ENCODE data around the gene JAG1.

JAG1 gene

GRCh38 chr20:10720565-10720964, 46.8 kb upstream of the JAG1 start:
- TF ChIP-seq POU6F1 (CRISPR knock-in tag; IDR thresholded peaks at IDR 0.05; ENCODE audit: borderline replicate concordance, low read depth) (no peak), OSR1 (CRISPR knock-in tag; IDR thresholded peaks at IDR 0.05) (no peak), ZFP30 (CRISPR knock-in tag; IDR thresholded peaks at IDR 0.05) (no peak), ZC3H10 (CRISPR knock-in tag; IDR thresholded peaks at IDR 0.05) (no peak), RARB (CRISPR knock-in tag; IDR thresholded peaks at IDR 0.05) (no peak), ESRRG (CRISPR knock-in tag; IDR thresholded peaks at IDR 0.05) (no peak), ZNF565 (CRISPR knock-in tag; conservative IDR thresholded peaks at IDR 0.05; ENCODE audit: low read depth) (no peak), PATZ1 (CRISPR knock-in tag; IDR thresholded peaks at IDR 0.05; ENCODE audit: borderline replicate concordance) (no peak), TCF4 (CRISPR knock-in tag; IDR thresholded peaks at IDR 0.05; ENCODE audit: borderline replicate concordance) (no peak), ZNF70 (CRISPR knock-in tag; IDR thresholded peaks at IDR 0.05) (no peak), PPARA (CRISPR knock-in tag; IDR thresholded peaks at IDR 0.05; ENCODE audit: borderline replicate concordance) (no peak)
- ATAC-seq = no peak

GRCh38 chr20:10719740-10720385, 46.1 kb upstream of the JAG1 start:
- no peak for ATAC-seq
- TF ChIP-seq CREB5 (CRISPR knock-in tag; IDR thresholded peaks at IDR 0.05; ENCODE audit: low read depth) = no peak
- no peak for TF ChIP-seq ZNF70 (CRISPR knock-in tag; IDR thresholded peaks at IDR 0.05)
- TF ChIP-seq ZNF565 (CRISPR knock-in tag; conservative IDR thresholded peaks at IDR 0.05; ENCODE audit: low read depth) = no peak
- no peak for TF ChIP-seq ZFP30 (CRISPR knock-in tag; IDR thresholded peaks at IDR 0.05)
- TF ChIP-seq BACH2 (CRISPR knock-in tag; IDR thresholded peaks at IDR 0.05; ENCODE audit: borderline replicate concordance) = no peak
- TF ChIP-seq PPARA (CRISPR knock-in tag; IDR thresholded peaks at IDR 0.05; ENCODE audit: borderline replicate concordance) = no peak
- TF ChIP-seq CSRNP3 (CRISPR knock-in tag; IDR thresholded peaks at IDR 0.05) = no peak
- no peak for TF ChIP-seq CSDC2 (CRISPR knock-in tag; IDR thresholded peaks at IDR 0.05)
- no peak for TF ChIP-seq GLIS3 (CRISPR knock-in tag; IDR thresholded peaks at IDR 0.05)
- no peak for TF ChIP-seq SNAI2 (CRISPR knock-in tag; IDR thresholded peaks at IDR 0.05)
- no peak for TF ChIP-seq TSHZ2 (CRISPR knock-in tag; IDR thresholded peaks at IDR 0.05)
- no peak for TF ChIP-seq OSR1 (CRISPR knock-in tag; IDR thresholded peaks at IDR 0.05)
- no peak for TF ChIP-seq RARB (CRISPR knock-in tag; IDR thresholded peaks at IDR 0.05)
- no peak for TF ChIP-seq ZFP3 (CRISPR knock-in tag; IDR thresholded peaks at IDR 0.05)
- no peak for TF ChIP-seq TOX (CRISPR knock-in tag; IDR thresholded peaks at IDR 0.05; ENCODE audit: borderline replicate concordance)
- no peak for TF ChIP-seq PATZ1 (CRISPR knock-in tag; IDR thresholded peaks at IDR 0.05; ENCODE audit: borderline replicate concordance)
- TF ChIP-seq ZC3H10 (CRISPR knock-in tag; IDR thresholded peaks at IDR 0.05) = no peak
- TF ChIP-seq ISL1 (CRISPR knock-in tag; IDR thresholded peaks at IDR 0.05) = no peak
- TF ChIP-seq TCF4 (CRISPR knock-in tag; IDR thresholded peaks at IDR 0.05; ENCODE audit: borderline replicate concordance) = no peak
- no peak for TF ChIP-seq ARNTL (CRISPR knock-in tag; IDR thresholded peaks at IDR 0.05; ENCODE audit: borderline replicate concordance, low read depth)
